GM23248 (cell line): ENCODE data around the gene GNLY.

Experiments
- EZH2 ChIP-seq: fragments of 200-600 bp; sonication (generic); IDR thresholded peaks from 2 replicates; pipeline ENCODE4 v1.6.1; 2018; ENCODE audit warnings: antibody characterized with exemption, mild to moderate bottlenecking; ENCODE audit not compliant: insufficient read depth, poor library complexity, severe bottlenecking
- EZH2phosphoT487 ChIP-seq: fragments of 200-600 bp; sonication (generic); IDR thresholded peaks from 2 replicates; pipeline ENCODE4 v1.6.1; 2018; ENCODE audit warnings: antibody characterized with exemption, moderate library complexity, mild to moderate bottlenecking, low read depth; ENCODE audit not compliant: insufficient read depth

GRCh38 chr2:85695121-85695520 is 963 bp downstream of the GNLY start:
- TF ChIP-seq EZH2 (no peak), EZH2phosphoT487 (no peak)
